ENCODE measurements around the gene CLP1. TPM values are rescaled to one million over a fixed set of nuclear protein-coding genes. Genes with fewer than 3 reads are reported as not detected.

Gene CLP1
- total RNA-seq, 1 experiment from 2014 or later = 35.5 TPM

GRCh38 chr11:57641011-57641807, 16.4 kb upstream of the CLP1 start:
- peak; percentile 64 for TF ChIP-seq CTCF (conservative IDR thresholded peaks at IDR 0.05)
- Histone ChIP-seq H3T11ph (ENCODE audit: low read length) (no peak overlapping the region), H3K4me1 (ENCODE audit: insufficient read depth, low read length) (peaks cover 14% of the 10 kb centered on the region; the same call in 1 of the 2 replicates), H3K23ac (ENCODE audit: insufficient read length, low read depth, low read length) (no peak overlapping the region), H2AK5ac (ENCODE audit: insufficient read length, low read length) (no peak overlapping the region), H2BK5ac (ENCODE audit: insufficient read length, low read length) (no peak overlapping the region), H3K27me3 (ENCODE audit: insufficient read depth, low read length) (no peaks in the 10 kb centered on the region), H3K9ac (ENCODE audit: extremely low read depth, insufficient read length, low read length) (no peak overlapping the region), H3K4ac (ENCODE audit: low read depth, low read length) (no peak overlapping the region), H4K20me1 (ENCODE audit: control insufficient read depth, insufficient read depth, insufficient read length) (peaks cover 2% of the 10 kb centered on the region), H3K14ac (ENCODE audit: insufficient read depth, low read length) (no peak overlapping the region), H2BK15ac (ENCODE audit: low read depth, low read length) (no peak overlapping the region), H2BK12ac (ENCODE audit: insufficient read length, low read depth, low read length) (no peak overlapping the region), H2BK20ac (ENCODE audit: low read depth, low read length, poor library complexity, severe bottlenecking) (no peak overlapping the region), H2BK120ac (ENCODE audit: low read depth, low read length, poor library complexity, severe bottlenecking) (no peak overlapping the region), H3K27ac (ENCODE audit: insufficient read length, low read depth, low read length) (no peak overlapping the region), H3K18ac (ENCODE audit: insufficient read length, low read depth, low read length) (no peak overlapping the region), H3K9me3 (ENCODE audit: control insufficient read depth, low read depth, low read length) (no peaks in the 10 kb centered on the region), H3K56ac (ENCODE audit: insufficient read length, low read depth, low read length) (no peak overlapping the region), H4K5ac (ENCODE audit: insufficient read length, low read depth, low read length) (no peak overlapping the region), H3K23me2 (ENCODE audit: insufficient read length, low read depth, low read length, poor library complexity, severe bottlenecking) (peaks cover 11% of the 10 kb centered on the region), H4K91ac (ENCODE audit: insufficient read length, low read depth, low read length) (no peak overlapping the region), H3K4me2 (ENCODE audit: insufficient read depth, insufficient read length, low read length) (peak overlapping the region; percentile 88), H3K79me1 (ENCODE audit: insufficient read depth, low read depth, low read length, poor library complexity, severe bottlenecking) (no peaks in the 10 kb centered on the region), H2AFZ (ENCODE audit: low read length) (no peak overlapping the region), H4K8ac (replicated peaks; ENCODE audit: insufficient read length, low read depth, low read length) (no peak overlapping the region), H3K79me2 (ENCODE audit: insufficient read depth, low read length) (peaks cover 7% of the 10 kb centered on the region; the same call in 1 of the 2 replicates)
- Mint-ChIP-seq H3K9me3 (peaks cover 6 to 10% of the 10 kb centered on the region in 2 experiments; a peak in 4 of 5 replicates), H3K4me3 (peak overlapping the region; percentile 94 to 100), H3K4me1 (peaks cover 68 to 77% of the 10 kb centered on the region in 2 experiments), H3K27me3 (ENCODE audit: low read depth) (no peaks in the 10 kb centered on the region), H3K27ac (peak overlapping the region; percentile 47 to 100 (median 99); a peak in 5 of 7 replicates), H3K36me3 (ENCODE audit: insufficient read depth in 1 of 3, low read depth in 3 of 3) (peaks cover 33 to 60% (median 50%) of the 10 kb centered on the region in 3 experiments)
- peak; percentile 45 for DNase-seq
- WGBS (ENCODE audit: extremely low coverage, insufficient read length, low lambda C conversion rate) = no CpG with 5 or more reads among the region's 7 CpGs
